Measurements from ENCODE around the gene GID8. TPM values are rescaled to one million over a fixed set of nuclear protein-coding genes. Genes with fewer than 3 reads are reported as not detected.

Gene GID8
- total RNA-seq, 1 experiment from 2014 or later, result 35.6 TPM

- TF ChIP-seq CEBPB (IDR thresholded peaks at IDR 0.05; ENCODE audit: low read depth), result no peak
- no peak for TF ChIP-seq YY1 (IDR thresholded peaks at IDR 0.05; ENCODE audit: extremely low read depth, insufficient replicate concordance, low read depth, low read length)
- no peak for TF ChIP-seq SP1 (IDR thresholded peaks at IDR 0.05; ENCODE audit: low read depth)
- TF ChIP-seq, protein P1, sequence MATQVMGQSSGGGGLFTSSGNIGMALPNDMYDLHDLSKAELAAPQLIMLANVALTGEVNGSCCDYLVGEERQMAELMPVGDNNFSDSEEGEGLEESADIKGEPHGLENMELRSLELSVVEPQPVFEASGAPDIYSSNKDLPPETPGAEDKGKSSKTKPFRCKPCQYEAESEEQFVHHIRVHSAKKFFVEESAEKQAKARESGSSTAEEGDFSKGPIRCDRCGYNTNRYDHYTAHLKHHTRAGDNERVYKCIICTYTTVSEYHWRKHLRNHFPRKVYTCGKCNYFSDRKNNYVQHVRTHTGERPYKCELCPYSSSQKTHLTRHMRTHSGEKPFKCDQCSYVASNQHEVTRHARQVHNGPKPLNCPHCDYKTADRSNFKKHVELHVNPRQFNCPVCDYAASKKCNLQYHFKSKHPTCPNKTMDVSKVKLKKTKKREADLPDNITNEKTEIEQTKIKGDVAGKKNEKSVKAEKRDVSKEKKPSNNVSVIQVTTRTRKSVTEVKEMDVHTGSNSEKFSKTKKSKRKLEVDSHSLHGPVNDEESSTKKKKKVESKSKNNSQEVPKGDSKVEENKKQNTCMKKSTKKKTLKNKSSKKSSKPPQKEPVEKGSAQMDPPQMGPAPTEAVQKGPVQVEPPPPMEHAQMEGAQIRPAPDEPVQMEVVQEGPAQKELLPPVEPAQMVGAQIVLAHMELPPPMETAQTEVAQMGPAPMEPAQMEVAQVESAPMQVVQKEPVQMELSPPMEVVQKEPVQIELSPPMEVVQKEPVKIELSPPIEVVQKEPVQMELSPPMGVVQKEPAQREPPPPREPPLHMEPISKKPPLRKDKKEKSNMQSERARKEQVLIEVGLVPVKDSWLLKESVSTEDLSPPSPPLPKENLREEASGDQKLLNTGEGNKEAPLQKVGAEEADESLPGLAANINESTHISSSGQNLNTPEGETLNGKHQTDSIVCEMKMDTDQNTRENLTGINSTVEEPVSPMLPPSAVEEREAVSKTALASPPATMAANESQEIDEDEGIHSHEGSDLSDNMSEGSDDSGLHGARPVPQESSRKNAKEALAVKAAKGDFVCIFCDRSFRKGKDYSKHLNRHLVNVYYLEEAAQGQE (IDR thresholded peaks at IDR 0.05; ENCODE audit: low read depth), result no peak
Observed at GRCh38 chr20:62894261-62894660, 43.7 kb upstream of the GID8 start (continued).

- TF ChIP-seq ZNF274 (IDR thresholded peaks at IDR 0.05; ENCODE audit: low read depth, low read length), result no peak
- TF ChIP-seq CEBPB (IDR thresholded peaks at IDR 0.05; ENCODE audit: low read depth), result no peak
- no peak for TF ChIP-seq CTCF (IDR thresholded peaks at IDR 0.05 in 2 of 3, conservative IDR thresholded peaks at IDR 0.05 in 1 of 3; ENCODE audit: borderline replicate concordance in 1 of 3, insufficient read depth in 1 of 3, low read depth in 2 of 3, low read length in 2 of 3)
- no peak for TF ChIP-seq RAD21 (IDR thresholded peaks at IDR 0.05; ENCODE audit: low read depth)
- no peak for TF ChIP-seq TCF7L2 (IDR thresholded peaks at IDR 0.05; ENCODE audit: borderline replicate concordance, extremely low read depth, insufficient read depth, insufficient read length)
- TF ChIP-seq, protein P2, sequence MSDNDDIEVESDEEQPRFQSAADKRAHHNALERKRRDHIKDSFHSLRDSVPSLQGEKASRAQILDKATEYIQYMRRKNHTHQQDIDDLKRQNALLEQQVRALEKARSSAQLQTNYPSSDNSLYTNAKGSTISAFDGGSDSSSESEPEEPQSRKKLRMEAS (IDR thresholded peaks at IDR 0.05), result no peak
- no peak for TF ChIP-seq EZH2 (IDR thresholded peaks at IDR 0.05)
- TF ChIP-seq, protein P1 (IDR thresholded peaks at IDR 0.05; ENCODE audit: low read depth), result no peak
- no peak for TF ChIP-seq SP1 (IDR thresholded peaks at IDR 0.05; ENCODE audit: low read depth)
- no peak for TF ChIP-seq ELF1 (IDR thresholded peaks at IDR 0.05; ENCODE audit: borderline replicate concordance, low read depth)
- TF ChIP-seq ATF3 (IDR thresholded peaks at IDR 0.05), result no peak
- no peak for TF ChIP-seq POLR2AphosphoS5 (IDR thresholded peaks at IDR 0.05; ENCODE audit: low read depth, low read length)
- no peak for TF ChIP-seq SRF (IDR thresholded peaks at IDR 0.05; ENCODE audit: low read depth)
- POLR2A ChIA-PET, result no interaction called here
- Histone ChIP-seq H3K27ac (ENCODE audit: low read depth, low read length) (no peak overlapping the region), H3K27me3 (ENCODE audit: insufficient read depth, low read length) (no peaks in the 10 kb centered on the region), H3K4me2 (ENCODE audit: low read length) (no peak overlapping the region), H3K9me2 (ENCODE audit: insufficient read depth) (no peaks in the 10 kb centered on the region), H3K9ac (ENCODE audit: low read length) (no peak overlapping the region), H3K79me2 (ENCODE audit: insufficient read depth, low read length) (no peaks in the 10 kb centered on the region), H3K36me3 (ENCODE audit: control insufficient read depth in 1 of 2, insufficient read depth in 2 of 2, low read length in 2 of 2) (peaks cover 45 to 47% of the 10 kb centered on the region in 2 experiments), H3K9me3 (ENCODE audit: control insufficient read depth in 1 of 2, insufficient read depth in 1 of 2, low read depth in 1 of 2, low read length in 2 of 2) (no peaks in the 10 kb centered on the region), H2AFZ (ENCODE audit: low read depth, low read length, poor library complexity, severe bottlenecking) (no peak overlapping the region), H4K20me1 (ENCODE audit: insufficient read depth) (no peaks in the 10 kb centered on the region; the same call in 1 of the 2 replicates), H3K4me1 (ENCODE audit: control insufficient read depth in 1 of 2, insufficient read depth in 2 of 2, low read length in 2 of 2) (peaks cover 5 to 9% of the 10 kb centered on the region in 2 experiments; a peak in 3 of 4 replicates), H3K4me3 (replicated peaks in 1 of 2; ENCODE audit: low read depth in 1 of 2, low read length in 2 of 2) (no peak overlapping the region)
- intact Hi-C loops (cut with micrococcal nuclease), result no loop called here
- DNase-seq (ENCODE audit: low read depth, low spot score), result no peak
- BruUV-seq (replicated peaks), result no TSS peak
- CTCF ChIA-PET, result no interaction called here
- RAD21 ChIA-PET (ENCODE audit: low non-redundant PET in 1 of 2, low total read pairs in 2 of 2, uncharacterized antibody in 2 of 2, unreplicated experiment in 2 of 2), result no interaction called here
- ATAC-seq, result no peak
Observed at GRCh38 chr20:62895539-62895938, 42.4 kb upstream of the GID8 start.
